A673 (cell line): ENCODE data around the gene FBLIM1. TPM values are rescaled to one million over a fixed set of nuclear protein-coding genes. Genes with fewer than 3 reads are reported as not detected.

ENCODE experiments used
- BruUV-seq: library from RNA; stranded (reverse); fragments of 400-500 nt; replicated peaks from 2 replicates; lab custom pipeline; 2021; lab: Mats Ljungman, UMichigan
- CTCF ChIA-PET: fragments of 300-600 bp; sonication (Branson Sonifier 250); formaldehyde crosslinking; loops from one replicate; lab custom pipeline; 2022; ENCODE audit warnings: antibody characterized with exemption; lab: Charles Lee
- POLR2A ChIA-PET: fragments of 300-600 bp; sonication (Branson Sonifier 250); formaldehyde crosslinking; loops from one replicate; lab custom pipeline; 2022; ENCODE audit warnings: antibody characterized with exemption; ENCODE audit not compliant: low non-redundant PET; lab: Charles Lee
- DNase-seq: peaks from one replicate; pipeline ENCODE4 v3.0.0-alpha.2; 2015; ENCODE audit warnings: low spot score
- H3K27ac ChIP-seq: fragments of 200-600 bp; sonication (generic); 2 replicates; pipeline ENCODE4 v1.5.1; 2016; ENCODE audit warnings: mixed run types, low read depth, mild to moderate bottlenecking, mixed read lengths, antibody characterized with exemption, low read length; ENCODE audit not compliant: poor library complexity, severe bottlenecking
- H3K27me3 ChIP-seq: fragments of 200-600 bp; sonication (generic); replicated peaks from 2 replicates; pipeline ENCODE4 v1.6.1; 2017; ENCODE audit warnings: mixed run types, low read depth, mild to moderate bottlenecking, mixed read lengths, antibody characterized with exemption, low read length; ENCODE audit not compliant: insufficient read depth, poor library complexity
- H3K36me3 ChIP-seq: fragments of 200-600 bp; sonication (generic); 2 replicates; pipeline ENCODE4 v1.6.1; 2016; ENCODE audit warnings: mixed run types, mild to moderate bottlenecking, mixed read lengths, antibody characterized with exemption, low read length; ENCODE audit not compliant: insufficient read depth, poor library complexity, severe bottlenecking
- H3K4me1 ChIP-seq: fragments of 200-600 bp; sonication (generic); 2 replicates; pipeline ENCODE4 v1.6.1; 2017; ENCODE audit warnings: mixed run types, mild to moderate bottlenecking, mixed read lengths, antibody characterized with exemption, low read length; ENCODE audit not compliant: insufficient read depth, poor library complexity, severe bottlenecking
- H3K4me3 ChIP-seq: fragments of 200-600 bp; sonication (generic); 2 replicates; pipeline ENCODE4 v1.5.1; 2016; ENCODE audit warnings: low read depth, mixed run types, mild to moderate bottlenecking, mixed read lengths, low read length; ENCODE audit not compliant: poor library complexity, severe bottlenecking
- H3K9me3 ChIP-seq: fragments of 200-600 bp; sonication (generic); 2 replicates; pipeline ENCODE4 v1.6.1; 2016; ENCODE audit warnings: mixed run types, low read depth, mild to moderate bottlenecking, mixed read lengths, antibody characterized with exemption, low read length; ENCODE audit not compliant: poor library complexity, severe bottlenecking
- CTCF ChIP-seq: fragments of 300-800, 200-600 bp; sonication (generic); conservative IDR thresholded peaks from 2 replicates; pipeline ENCODE4 v1.5.1; 2017; ENCODE audit warnings: low read depth, mild to moderate bottlenecking, antibody characterized with exemption, low read length, moderate library complexity, mixed read lengths
- EZH2 ChIP-seq: fragments of 200-600 bp; sonication (generic); IDR thresholded peaks from 2 replicates; pipeline ENCODE4 v1.6.1; 2017; ENCODE audit warnings: borderline replicate concordance, low read depth, mild to moderate bottlenecking, mixed read lengths, antibody characterized with exemption, low read length; ENCODE audit not compliant: poor library complexity, severe bottlenecking
- intact Hi-C: fragments of 100-400 bp; cut with micrococcal nuclease; formaldehyde crosslinking; loops from one replicate; pipeline ENCODE4 v1.10.0; 2022; ENCODE audit not compliant: unreplicated experiment
- total RNA-seq: library from RNA; stranded (reverse); gene quantifications from 2 replicates; pipeline ENCODE4 v1.2.3, GENCODE V29; 2021

FBLIM1 gene
- total RNA-seq, 1 experiment from 2014 or later: 39.3 TPM

GRCh38 chr1:15714406-15715136 is 44.0 kb upstream of the FBLIM1 start:
- Histone ChIP-seq H3K27me3 (no peaks in the 10 kb centered on the region), H3K4me3 (no peak overlapping the region), H3K36me3 (peaks cover 21% of the 10 kb centered on the region), H3K4me1 (no peaks in the 10 kb centered on the region), H3K27ac (no peak overlapping the region), H3K9me3 (no peaks in the 10 kb centered on the region)
- no TSS peak for BruUV-seq
- ChIA-PET CTCF (no interaction called here), POLR2A (no interaction called here)
- intact Hi-C loops: no loop called here
- no peak for DNase-seq
- TF ChIP-seq CTCF (no peak), EZH2 (no peak)

- Histone ChIP-seq H3K9me3 (no peaks in the 10 kb centered on the region), H3K27me3 (no peaks in the 10 kb centered on the region), H3K27ac (no peak overlapping the region), H3K4me1 (no peaks in the 10 kb centered on the region), H3K4me3 (no peak overlapping the region), H3K36me3 (peaks cover 24% of the 10 kb centered on the region)
- no peak for DNase-seq
- intact Hi-C loops: no loop called here
- CTCF ChIA-PET: no interaction called here
- POLR2A ChIA-PET: no interaction called here
- BruUV-seq: no TSS peak
- no peak for TF ChIP-seq CTCF
- no peak for TF ChIP-seq EZH2
Observed at GRCh38 chr1:15717418-15718125, 41.0 kb upstream of the FBLIM1 start.

GRCh38 chr1:15718199-15718601 is 40.4 kb upstream of the FBLIM1 start:
- DNase-seq: no peak
- TF ChIP-seq EZH2: no peak
- TF ChIP-seq CTCF: no peak
- no TSS peak for BruUV-seq
- ChIA-PET CTCF (no interaction called here), POLR2A (no interaction called here)
- Histone ChIP-seq H3K27ac (no peak overlapping the region), H3K27me3 (no peaks in the 10 kb centered on the region), H3K9me3 (no peaks in the 10 kb centered on the region), H3K4me1 (no peaks in the 10 kb centered on the region), H3K36me3 (peaks cover 27% of the 10 kb centered on the region), H3K4me3 (no peak overlapping the region)
- intact Hi-C loops: no loop called here
